ENCODE data around the gene ASB6. TPM values are rescaled to one million over a fixed set of nuclear protein-coding genes. Genes with fewer than 3 reads are reported as not detected.

ASB6 gene
- total RNA-seq, 1 donor from 2014 or later = 20.1 TPM

- H3K27ac Mint-ChIP-seq = no peak overlapping the region
- DNase-seq (no peak), ATAC-seq (ENCODE audit: low read depth) (no peak)
- H3K36me3 Mint-ChIP-seq (ENCODE audit: low read depth) = no peaks in the 10 kb centered on the region
- POLR2A ChIA-PET = no interaction called here
- intact Hi-C loops (cut with micrococcal nuclease) = no loop called here
- CTCF ChIA-PET = no interaction called here
- H3K4me1 Mint-ChIP-seq = peaks cover 2% of the 10 kb centered on the region
- no peak overlapping the region for H3K4me3 Mint-ChIP-seq
- no peak for TF ChIP-seq CTCF (IDR thresholded peaks at IDR 0.05)
- peaks cover 22% of the 10 kb centered on the region for H3K27me3 Mint-ChIP-seq
- H3K9me3 Mint-ChIP-seq = no peaks in the 10 kb centered on the region
Observed at GRCh38 chr9:129669946-129670345, 28.0 kb upstream of the ASB6 start.

- Mint-ChIP-seq H3K4me1 (peaks cover 7% of the 10 kb centered on the region), H3K9me3 (no peaks in the 10 kb centered on the region), H3K27me3 (peaks cover 28% of the 10 kb centered on the region), H3K4me3 (no peak overlapping the region), H3K36me3 (ENCODE audit: low read depth) (no peaks in the 10 kb centered on the region), H3K27ac (no peak overlapping the region)
- intact Hi-C loops (cut with micrococcal nuclease) = no loop called here
- no peak for TF ChIP-seq CTCF (IDR thresholded peaks at IDR 0.05)
- ChIA-PET POLR2A (interaction anchor here (0.6 kb wide), 1 partner anchor 29 kb away, joined by 6 read pairs; no protein-coding TSS in a partner anchor), CTCF (no interaction called here)
- DNase-seq (no peak), ATAC-seq (ENCODE audit: low read depth) (no peak)
Observed at GRCh38 chr9:129669141-129669718, 27.3 kb upstream of the ASB6 start.

GRCh38 chr9:129667850-129668249, 25.9 kb upstream of the ASB6 start:
- DNase-seq (no peak), ATAC-seq (ENCODE audit: low read depth) (no peak)
- no peak overlapping the region for H3K4me3 Mint-ChIP-seq
- ChIA-PET POLR2A (no interaction called here), CTCF (no interaction called here)
- H3K27ac Mint-ChIP-seq = no peak overlapping the region
- TF ChIP-seq CTCF (IDR thresholded peaks at IDR 0.05) = no peak
- H3K9me3 Mint-ChIP-seq = no peaks in the 10 kb centered on the region
- peaks cover 28% of the 10 kb centered on the region for H3K27me3 Mint-ChIP-seq
- H3K36me3 Mint-ChIP-seq (ENCODE audit: low read depth) = no peaks in the 10 kb centered on the region
- H3K4me1 Mint-ChIP-seq = peaks cover 7% of the 10 kb centered on the region
- intact Hi-C loops (cut with micrococcal nuclease) = no loop called here

- no peak for TF ChIP-seq CTCF (IDR thresholded peaks at IDR 0.05)
- Mint-ChIP-seq H3K9me3 (no peaks in the 10 kb centered on the region), H3K27ac (no peak overlapping the region), H3K27me3 (peaks cover 28% of the 10 kb centered on the region), H3K4me3 (no peak overlapping the region), H3K36me3 (ENCODE audit: low read depth) (no peaks in the 10 kb centered on the region), H3K4me1 (peaks cover 7% of the 10 kb centered on the region)
- no peak for ATAC-seq (ENCODE audit: low read depth)
- intact Hi-C loops (cut with micrococcal nuclease) = no loop called here
- POLR2A ChIA-PET = interaction anchor here (0.9 kb wide), 1 partner anchor 621 kb away, joined by 3 read pairs; no protein-coding TSS in a partner anchor
- CTCF ChIA-PET = no interaction called here
- no peak for DNase-seq
Observed at GRCh38 chr9:129667378-129667777, 25.4 kb upstream of the ASB6 start.

- ChIA-PET POLR2A (interaction anchor here (0.9 kb wide), 1 partner anchor 621 kb away, joined by 3 read pairs; no protein-coding TSS in a partner anchor), CTCF (no interaction called here)
- no peak for ATAC-seq (ENCODE audit: low read depth)
- no peaks in the 10 kb centered on the region for H3K9me3 Mint-ChIP-seq
- H3K4me1 Mint-ChIP-seq = peaks cover 7% of the 10 kb centered on the region
- H3K27ac Mint-ChIP-seq = no peak overlapping the region
- H3K4me3 Mint-ChIP-seq = no peak overlapping the region
- H3K36me3 Mint-ChIP-seq (ENCODE audit: low read depth) = no peaks in the 10 kb centered on the region
- peaks cover 28% of the 10 kb centered on the region for H3K27me3 Mint-ChIP-seq
- intact Hi-C loops (cut with micrococcal nuclease) = no loop called here
- no peak for DNase-seq
- TF ChIP-seq CTCF (IDR thresholded peaks at IDR 0.05) = no peak
Observed at GRCh38 chr9:129666575-129666974, 24.6 kb upstream of the ASB6 start.
